Measurements from ENCODE around the gene MASP1.

DNA sequence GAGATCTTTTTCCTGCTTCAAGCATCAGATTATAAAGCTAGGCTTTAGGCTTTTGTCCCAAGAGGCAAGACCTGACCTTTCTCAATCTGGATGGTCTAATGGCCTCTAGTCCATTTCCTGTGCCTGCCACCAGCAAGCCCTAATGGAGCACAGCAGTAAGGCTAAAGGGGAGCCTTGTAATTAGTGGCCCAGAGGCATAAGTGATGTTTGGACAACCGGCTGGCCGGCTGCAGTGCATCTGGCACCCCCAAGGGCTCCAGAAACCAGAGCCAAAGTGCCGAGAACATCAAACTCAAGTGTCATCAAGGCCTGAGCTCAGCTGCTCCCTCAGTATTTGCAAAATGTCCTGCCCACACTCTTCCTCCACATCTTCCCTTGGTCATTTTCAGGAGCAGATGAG lies 44.8 kb upstream of the MASP1 start:
- TF ChIP-seq, protein P1, sequence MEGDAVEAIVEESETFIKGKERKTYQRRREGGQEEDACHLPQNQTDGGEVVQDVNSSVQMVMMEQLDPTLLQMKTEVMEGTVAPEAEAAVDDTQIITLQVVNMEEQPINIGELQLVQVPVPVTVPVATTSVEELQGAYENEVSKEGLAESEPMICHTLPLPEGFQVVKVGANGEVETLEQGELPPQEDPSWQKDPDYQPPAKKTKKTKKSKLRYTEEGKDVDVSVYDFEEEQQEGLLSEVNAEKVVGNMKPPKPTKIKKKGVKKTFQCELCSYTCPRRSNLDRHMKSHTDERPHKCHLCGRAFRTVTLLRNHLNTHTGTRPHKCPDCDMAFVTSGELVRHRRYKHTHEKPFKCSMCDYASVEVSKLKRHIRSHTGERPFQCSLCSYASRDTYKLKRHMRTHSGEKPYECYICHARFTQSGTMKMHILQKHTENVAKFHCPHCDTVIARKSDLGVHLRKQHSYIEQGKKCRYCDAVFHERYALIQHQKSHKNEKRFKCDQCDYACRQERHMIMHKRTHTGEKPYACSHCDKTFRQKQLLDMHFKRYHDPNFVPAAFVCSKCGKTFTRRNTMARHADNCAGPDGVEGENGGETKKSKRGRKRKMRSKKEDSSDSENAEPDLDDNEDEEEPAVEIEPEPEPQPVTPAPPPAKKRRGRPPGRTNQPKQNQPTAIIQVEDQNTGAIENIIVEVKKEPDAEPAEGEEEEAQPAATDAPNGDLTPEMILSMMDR (IDR thresholded peaks at IDR 0.05), result no peak
- TF ChIP-seq POLR2AphosphoS5 (IDR thresholded peaks at IDR 0.05) (no peak), POLR2A (IDR thresholded peaks at IDR 0.05) (no peak)

All from suprapubic skin (tissue), 4 donors.